ENCODE results near the gene SEMA4B. TPM values are rescaled to one million over a fixed set of nuclear protein-coding genes. Genes with fewer than 3 reads are reported as not detected.
"Not testable (repeated sequence)": the region's sequence is repeated elsewhere in the genome, so short reads cannot be mapped to it uniquely, and the experiment has no call there.

Gene SEMA4B
- total RNA-seq, 1 experiment from 2014 or later, result 27.2 TPM

DNA sequence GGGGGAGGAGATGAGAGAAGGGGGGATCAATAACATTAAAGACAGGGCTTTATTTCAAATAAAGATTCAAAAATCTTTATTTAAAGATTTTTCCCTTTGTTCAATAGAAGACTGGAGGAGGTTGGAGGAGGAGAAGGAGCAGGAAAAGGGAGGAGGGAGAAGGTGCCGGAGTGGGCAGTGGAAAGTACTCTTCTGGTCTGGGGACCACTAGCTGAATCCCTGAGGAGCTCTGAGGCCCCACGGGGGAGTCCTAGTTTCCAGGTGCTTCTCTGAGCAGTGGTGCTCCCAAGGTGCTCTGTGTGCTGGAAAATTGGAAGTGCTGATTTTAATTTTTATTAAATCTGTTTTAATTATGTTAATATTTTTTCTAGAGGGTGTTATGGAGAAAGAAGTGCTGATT is 19.4 kb upstream of the SEMA4B start:
- DNase-seq (ENCODE audit: low read depth), result no peak

DNA sequence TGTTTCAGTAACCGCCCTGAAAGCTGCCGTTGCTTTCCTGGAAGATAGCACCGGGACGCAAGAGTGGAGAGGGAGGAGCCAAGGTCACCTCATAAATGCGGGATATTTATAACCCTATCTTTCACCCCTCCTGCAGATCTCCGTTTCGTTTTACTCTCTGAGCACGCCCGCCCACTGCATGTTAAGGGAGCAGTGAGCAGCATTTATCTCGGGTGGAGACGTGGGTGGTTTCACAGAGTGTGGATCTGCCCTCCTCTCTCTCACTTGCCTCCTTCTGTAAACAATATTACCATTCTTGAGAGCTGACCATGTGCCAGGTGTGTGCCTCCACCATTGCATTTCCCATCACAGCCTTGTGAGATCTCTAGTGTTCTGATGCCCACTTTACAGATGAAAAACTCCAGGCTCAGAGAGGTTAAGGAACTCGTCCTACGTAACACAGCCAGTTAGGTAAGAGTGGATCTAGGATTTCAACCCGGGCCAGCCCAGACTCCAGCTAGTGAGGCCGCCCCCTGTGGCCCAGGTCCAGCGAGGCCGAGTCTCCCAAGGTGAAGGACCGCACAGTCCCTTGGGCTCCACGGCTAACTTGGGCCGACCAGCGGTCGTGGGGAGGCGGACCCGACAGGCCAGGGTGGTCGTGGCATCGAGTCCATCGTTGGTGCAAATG is 16.9 kb upstream of the SEMA4B start:
- DNase-seq (ENCODE audit: low read depth), result peak; percentile 87

DNA sequence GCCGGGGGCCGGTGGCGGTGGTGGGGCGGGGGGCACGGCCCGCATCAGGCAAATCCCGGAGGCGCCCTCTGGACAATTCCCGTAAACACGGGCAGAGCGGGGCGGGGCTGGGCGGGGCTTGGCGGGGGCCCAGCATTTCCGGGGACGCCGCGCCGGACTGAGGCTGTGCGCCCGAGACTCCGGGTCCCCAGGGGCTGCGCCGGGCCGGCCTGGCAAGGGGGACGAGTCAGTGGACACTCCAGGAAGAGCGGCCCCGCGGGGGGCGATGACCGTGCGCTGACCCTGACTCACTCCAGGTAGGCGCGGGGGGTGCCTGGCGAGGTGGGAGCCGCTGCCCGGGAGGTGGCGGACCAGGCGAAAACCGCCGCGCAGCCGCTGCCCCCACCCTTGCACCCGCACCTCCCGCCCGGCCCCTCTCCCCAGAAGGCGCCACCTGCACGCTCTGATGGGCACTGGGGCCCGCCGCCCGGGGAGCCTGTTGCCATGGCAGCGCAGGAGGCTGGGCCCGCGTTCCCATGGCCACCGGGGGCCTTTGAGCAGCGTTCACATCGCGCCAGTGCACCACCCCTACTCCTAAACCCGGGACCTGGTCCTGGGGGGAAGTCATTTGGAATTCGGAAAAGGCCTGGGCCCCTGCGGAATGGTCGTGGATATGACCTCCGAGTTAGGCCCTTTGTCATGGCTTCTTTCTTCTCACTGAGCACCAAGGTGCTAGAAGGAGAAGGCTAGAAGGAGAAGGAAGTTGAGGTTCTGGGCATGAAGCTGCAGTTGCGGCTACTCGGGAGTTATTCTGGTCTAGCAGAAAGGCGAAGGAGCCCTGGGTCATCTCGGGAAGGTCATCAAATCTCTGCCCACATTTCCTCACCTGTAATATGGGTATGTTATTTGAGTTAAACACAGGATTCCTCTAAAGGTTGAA is 16.1 kb upstream of the SEMA4B start:
- DNase-seq (ENCODE audit: low read depth), result peak; percentile 66

DNA sequence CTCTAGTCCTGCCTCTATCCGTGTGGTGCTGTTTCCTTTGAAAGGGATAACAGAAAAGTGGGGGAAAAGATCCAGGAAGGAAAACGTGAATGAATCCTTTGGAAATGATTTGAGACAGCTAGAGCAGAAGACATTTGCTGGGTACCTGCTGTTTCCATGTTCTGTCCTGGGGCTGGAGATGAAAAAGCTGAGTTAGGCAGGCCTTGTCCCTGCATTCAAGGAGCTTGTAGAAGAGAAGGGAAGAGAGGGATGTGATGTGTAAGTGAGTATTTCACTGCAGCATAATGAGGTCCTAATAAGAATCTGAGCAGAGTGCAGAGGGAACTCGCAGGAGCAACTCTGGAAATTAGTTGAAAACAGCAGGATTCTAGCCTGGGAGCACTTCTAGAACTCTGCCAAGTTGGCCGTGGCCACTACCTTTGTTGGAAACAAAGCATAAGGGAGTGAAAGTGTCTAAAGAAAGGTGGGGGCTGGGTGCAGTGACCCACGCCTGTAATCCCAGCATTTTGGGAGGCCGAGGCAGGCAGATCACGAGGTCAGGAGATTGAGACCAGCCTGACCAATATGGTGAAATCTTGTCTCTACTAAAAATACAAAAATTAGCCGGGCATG is 13.8 kb upstream of the SEMA4B start:
- no peak for DNase-seq (ENCODE audit: low read depth)

DNA sequence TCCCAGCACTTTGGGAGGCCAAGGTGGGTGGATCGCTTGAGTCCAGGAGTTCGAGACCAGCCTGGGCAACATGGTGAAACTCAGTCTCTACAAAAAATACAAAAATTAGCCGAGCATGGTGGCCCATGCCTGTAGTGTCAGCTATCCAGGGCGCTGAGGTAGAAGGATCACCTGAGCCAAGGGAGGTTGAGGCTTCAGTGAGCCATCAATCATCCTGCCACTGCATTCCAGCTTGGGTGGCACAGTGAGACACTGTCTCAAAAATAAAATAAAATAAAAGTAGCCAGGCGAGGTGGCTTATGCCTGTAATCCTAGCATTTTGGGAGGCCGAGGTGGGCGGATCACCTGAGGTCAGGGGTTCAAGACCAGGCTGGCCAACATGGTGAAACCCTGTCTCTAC is 13.1 kb upstream of the SEMA4B start:
- not testable (repeated sequence) for DNase-seq (ENCODE audit: low read depth)

DNA sequence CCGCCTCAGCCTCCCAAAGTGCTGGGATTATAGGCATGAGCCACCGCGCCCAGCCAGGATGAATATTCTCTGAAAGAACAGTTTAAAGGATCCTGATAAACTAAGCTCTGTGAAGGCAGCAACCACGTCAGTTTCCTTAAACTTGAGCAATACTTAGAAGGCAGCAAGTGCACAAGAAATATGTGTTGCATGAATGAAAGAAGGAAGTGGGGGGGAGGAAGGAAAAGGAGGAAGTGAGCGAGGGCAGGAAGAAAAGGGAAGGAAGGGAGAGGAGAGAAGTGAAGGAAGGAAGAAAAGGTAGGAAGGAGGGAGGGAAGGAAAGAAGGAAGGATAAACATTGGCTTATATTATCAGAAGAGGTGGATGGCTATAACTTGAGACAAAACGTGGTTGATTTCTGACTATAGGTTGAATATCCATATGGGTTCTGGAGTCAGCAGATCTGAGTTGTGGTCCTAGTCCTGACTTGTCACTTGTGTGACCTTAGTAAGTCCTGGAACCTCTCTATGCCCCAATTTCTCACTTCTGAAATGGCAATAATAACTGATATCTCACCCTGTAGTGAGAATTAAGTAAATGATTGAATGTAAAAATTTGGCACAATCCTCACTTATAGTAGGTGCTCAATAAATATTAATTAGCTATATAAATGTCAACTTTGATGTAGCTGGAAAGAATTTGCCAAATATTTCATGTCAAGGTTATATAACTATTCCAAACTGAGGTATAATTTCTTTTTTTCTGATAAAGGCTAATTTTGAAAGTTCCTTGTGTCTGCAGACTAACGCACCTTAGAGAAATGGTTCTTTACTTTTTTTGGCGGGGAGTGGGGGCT is 12.0 kb upstream of the SEMA4B start:
- DNase-seq (ENCODE audit: low read depth), result no peak

DNA sequence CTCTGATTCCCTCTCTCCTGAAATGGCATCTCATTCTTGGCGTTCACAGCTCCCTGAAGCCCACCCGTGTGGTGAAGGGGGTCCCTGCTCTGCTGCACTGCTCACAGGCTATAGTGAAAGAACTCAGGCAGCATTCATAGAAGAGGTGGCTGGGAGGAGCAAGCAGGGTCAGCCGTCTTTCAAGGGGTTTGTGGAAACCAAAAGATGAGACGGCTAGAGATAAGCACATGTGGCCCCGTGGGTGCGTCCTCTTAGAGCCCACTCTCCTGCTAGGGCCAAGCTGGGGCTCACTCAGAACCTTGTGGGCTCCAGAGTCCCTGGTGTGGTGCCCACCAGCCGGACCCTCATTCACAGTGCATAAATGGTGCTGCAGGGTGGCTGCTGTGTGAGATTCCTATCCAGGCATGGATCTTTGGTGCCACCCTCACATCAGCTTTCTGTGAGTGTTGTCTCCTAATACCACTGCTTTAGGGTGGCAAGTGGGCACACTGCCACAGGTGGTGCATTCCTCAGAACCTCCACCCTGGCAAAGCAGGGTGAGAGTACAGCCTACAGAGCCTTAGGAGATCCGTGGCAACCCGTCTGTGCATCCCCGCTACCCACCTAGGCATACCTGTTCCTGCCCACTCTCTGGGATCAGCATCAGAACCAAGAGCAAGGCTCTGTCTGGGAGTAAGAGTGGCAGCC is 11.2 kb upstream of the SEMA4B start:
- no peak for DNase-seq (ENCODE audit: low read depth)

DNA sequence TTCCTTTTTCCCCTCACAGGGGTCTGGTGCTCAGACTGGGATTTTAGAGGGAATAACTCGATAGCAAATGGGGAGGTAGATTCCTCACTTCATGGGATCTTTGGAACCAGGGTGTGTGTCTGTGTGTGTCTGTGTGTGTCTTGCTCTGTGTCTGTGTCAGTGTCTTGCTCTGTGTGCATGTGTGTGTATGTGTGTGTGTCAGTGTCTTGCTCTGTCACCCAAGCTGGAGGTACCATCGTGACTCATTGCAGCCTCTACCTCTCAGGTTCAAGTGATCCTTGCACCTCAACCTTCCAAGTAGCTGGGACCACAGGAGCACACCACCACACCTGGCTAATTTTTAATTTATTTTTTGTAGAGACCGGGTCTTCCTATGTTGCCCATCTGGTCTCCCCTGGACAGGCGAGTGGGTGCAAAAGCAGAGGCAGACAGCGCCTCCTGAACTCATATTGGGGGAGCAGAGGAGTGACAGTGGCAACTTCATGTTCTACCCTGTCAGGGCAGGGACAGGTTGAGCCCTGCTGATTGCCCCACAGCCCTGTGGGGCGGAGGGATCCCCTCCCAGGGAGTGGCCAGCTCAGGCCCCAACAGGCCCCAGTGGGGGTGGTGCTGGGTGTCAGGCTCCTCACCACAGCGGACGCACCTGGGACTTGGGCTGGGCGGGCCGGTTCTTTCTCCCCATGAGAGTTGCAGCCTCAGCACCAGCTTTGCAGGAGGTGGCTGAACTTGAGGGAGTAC is 10.4 kb upstream of the SEMA4B start:
- no peak for DNase-seq (ENCODE audit: low read depth)

DNA sequence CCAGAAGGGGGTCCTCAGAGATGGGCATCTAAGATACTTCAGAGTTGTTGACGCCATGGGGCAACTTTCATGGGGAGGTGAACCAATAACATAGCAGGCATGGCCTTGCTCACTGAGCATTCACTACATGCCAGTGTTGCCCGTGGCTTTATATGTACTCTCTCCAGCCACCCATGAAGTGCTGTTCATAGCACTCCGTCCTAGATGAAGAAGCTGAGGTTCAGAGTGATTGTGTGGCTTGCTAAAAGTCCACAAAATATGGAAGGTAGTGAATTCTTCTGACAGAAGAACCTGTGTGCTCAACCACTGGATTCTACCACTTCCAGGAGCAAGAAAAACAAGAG is 9.8 kb upstream of the SEMA4B start:
- no peak for DNase-seq (ENCODE audit: low read depth)

- peak; percentile 40 for DNase-seq (ENCODE audit: low read depth)
Observed at GRCh38 chr15:90191794-90192509, 9.2 kb upstream of the SEMA4B start.

GRCh38 chr15:90192961-90193786 is 8.0 kb upstream of the SEMA4B start:
- no peak for DNase-seq (ENCODE audit: low read depth)

GRCh38 chr15:90194655-90195054 is 6.5 kb upstream of the SEMA4B start:
- no peak for DNase-seq (ENCODE audit: low read depth)

DNA sequence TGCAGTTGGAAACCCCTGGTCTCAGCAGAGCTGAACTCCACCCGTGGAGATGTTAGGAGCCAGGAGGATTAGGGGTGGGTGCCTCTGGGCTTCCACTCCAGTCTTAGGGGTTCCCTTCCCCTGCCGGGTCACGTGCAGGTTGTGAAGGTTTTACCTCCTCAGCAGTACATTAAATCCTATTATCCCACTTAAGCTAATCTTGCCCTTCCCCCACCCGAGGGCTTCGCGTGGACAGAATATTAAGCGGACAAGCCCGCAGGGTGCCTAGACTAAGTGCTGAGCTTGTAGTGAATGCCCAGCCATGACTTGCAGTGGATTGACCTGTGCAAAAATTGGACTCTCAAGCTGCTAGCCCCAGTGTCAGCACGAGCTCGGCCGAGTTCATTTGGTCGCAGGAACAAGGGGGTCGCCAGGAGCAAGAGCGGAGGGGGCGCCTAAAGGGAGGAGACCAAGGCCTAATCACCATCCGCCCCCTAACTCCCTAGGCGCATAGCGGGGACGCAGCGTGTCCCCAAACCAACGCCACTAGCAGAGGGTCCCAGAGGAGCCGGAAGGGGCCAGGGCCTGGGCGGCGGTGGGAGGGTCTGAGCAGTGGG is 498 bp upstream of the SEMA4B start:
- DNase-seq (ENCODE audit: low read depth), result no peak

- DNase-seq (ENCODE audit: low read depth), result no peak
Observed at GRCh38 chr15:90201944-90202375, 830 bp downstream of the SEMA4B start.

- no peak for DNase-seq (ENCODE audit: low read depth)
Observed at GRCh38 chr15:90202929-90203328, 1.8 kb downstream of the SEMA4B start.

GRCh38 chr15:90203473-90203872 is 2.3 kb downstream of the SEMA4B start:
- no peak for DNase-seq (ENCODE audit: low read depth)

- no peak for DNase-seq (ENCODE audit: low read depth)
Observed at GRCh38 chr15:90203922-90204321, 2.8 kb downstream of the SEMA4B start.

GRCh38 chr15:90205050-90205848 is 4.1 kb downstream of the SEMA4B start:
- DNase-seq (ENCODE audit: low read depth), result no peak

All from M059J (cell line).